Keratinocyte (primary cell): ENCODE data around the gene ZMIZ1. TPM values are rescaled to one million over a fixed set of nuclear protein-coding genes. Genes with fewer than 3 reads are reported as not detected.

Source experiments
- DNase-seq: peaks from one replicate; pipeline ENCODE4 v3.0.0-alpha.2; 2011; ENCODE audit warnings: low read depth, missing footprints, low spot score
- FAIRE-seq: peaks from 2 replicates; lab custom pipeline; 2011; peaks lifted over from hg19 to GRCh38; lab: Jason Lieb, UNC
- H2AFZ ChIP-seq: 2 replicates; pipeline ENCODE4 v1.6.0; 2012; ENCODE audit warnings: low read length, control low read depth, inconsistent platforms; ENCODE audit not compliant: control insufficient read depth
- H3K27ac ChIP-seq: 2 replicates; pipeline ENCODE4 v1.5.1; 2011; ENCODE audit warnings: low read length; ENCODE audit not compliant: control insufficient read depth, insufficient read depth
- H3K27me3 ChIP-seq: 3 replicates; pipeline ENCODE4 v1.6.0; 2011; ENCODE audit warnings: low read length; ENCODE audit not compliant: control insufficient read depth, insufficient read depth; ENCODE audit errors: extremely low read depth
- H3K36me3 ChIP-seq, 2 experiments: 2 replicates in 1 of 2; 3 replicates in 1 of 2; pipeline ENCODE4 v1.5.1; 2011; ENCODE audit warnings: low read length in 2 of 2, mild to moderate bottlenecking in 1 of 2; ENCODE audit not compliant: control insufficient read depth in 2 of 2, insufficient read depth in 2 of 2; ENCODE audit errors: extremely low read depth in 1 of 2
- H3K4me1 ChIP-seq: 3 replicates; pipeline ENCODE4 v1.5.1; 2011; ENCODE audit warnings: low read length; ENCODE audit not compliant: control insufficient read depth, insufficient read depth; ENCODE audit errors: extremely low read depth
- H3K4me2 ChIP-seq: 3 replicates; pipeline ENCODE4 v1.6.0; 2011; ENCODE audit warnings: low read depth, low read length; ENCODE audit not compliant: control insufficient read depth, insufficient read depth; ENCODE audit errors: extremely low read depth
- H3K4me3 ChIP-seq, 3 experiments: fragments of 200-600 bp in 1 of 3; sonication (generic) in 1 of 3; 2 replicates in 2 of 3; 3 replicates in 1 of 3; pipeline ENCODE4 v1.5.1; 2011 to 2016; ENCODE audit warnings: low read length in 3 of 3, mild to moderate bottlenecking in 3 of 3, control low read depth in 2 of 3, inconsistent platforms in 1 of 3, low read depth in 1 of 3, mixed read lengths in 1 of 3, mixed run types in 1 of 3, moderate library complexity in 1 of 3; ENCODE audit not compliant: control insufficient read depth in 2 of 3, insufficient read depth in 2 of 3; ENCODE audit errors: extremely low read depth in 1 of 3
- H3K79me2 ChIP-seq: 2 replicates; pipeline ENCODE4 v1.6.0; 2012; ENCODE audit warnings: low read length; ENCODE audit not compliant: control insufficient read depth, insufficient read depth
- H3K9ac ChIP-seq: 3 replicates; pipeline ENCODE4 v1.6.0; 2011; ENCODE audit warnings: low read length; ENCODE audit not compliant: control insufficient read depth, insufficient read depth; ENCODE audit errors: extremely low read depth
- H3K9me1 ChIP-seq: 3 replicates; pipeline ENCODE4 v1.6.0; 2011; ENCODE audit warnings: low read length; ENCODE audit not compliant: control insufficient read depth, insufficient read depth; ENCODE audit errors: extremely low read depth
- H3K9me3 ChIP-seq: 2 replicates; pipeline ENCODE4 v1.5.1; 2012; ENCODE audit warnings: low read depth, low read length; ENCODE audit not compliant: control insufficient read depth
- H4K20me1 ChIP-seq: 3 replicates; pipeline ENCODE4 v1.6.0; 2011; ENCODE audit warnings: low read length; ENCODE audit not compliant: control insufficient read depth, insufficient read depth; ENCODE audit errors: extremely low read depth
- EZH2 ChIP-seq: IDR thresholded peaks from one replicate; pipeline ENCODE4 v1.6.1; 2012; ENCODE audit warnings: inconsistent platforms, mild to moderate bottlenecking, low read length, moderate library complexity
- dilution Hi-C: fragments of 300-500 bp; cut with MboI; formaldehyde crosslinking; loops from one replicate; pipeline ENCODE4 v1.7.0; 2020; ENCODE audit warnings: low sequenced_read_pairs; ENCODE audit not compliant: extremely low pct_ligation_motif_present
- polyA plus RNA-seq, 5 experiments: library from polyadenylated mRNA; depleted of rRNA in 3 of 5; stranded (reverse) in 3 of 5; stranded (forward) in 1 of 5; unstranded in 1 of 5; fragments of >200 nt; gene quantifications; 1 replicate in 1 of 5; 2 replicates in 3 of 5; 3 replicates in 1 of 5; pipeline versions ENCODE4 v1.2.1 to v1.2.3, GENCODE V29; 2011 to 2012; ENCODE audit warnings: missing spikeins in 2 of 5, low read depth in 1 of 5, low replicate concordance in 1 of 5
- TF ChIP-seq, protein P1 (sequence below), 3 experiments: IDR thresholded peaks in 1 of 3; conservative IDR thresholded peaks in 1 of 3; optimal IDR thresholded peaks in 1 of 3; 2 replicates in 2 of 3; 3 replicates in 1 of 3; pipeline versions ENCODE3 to v1.5.1; 2011; ENCODE audit warnings: low read length in 3 of 3, mild to moderate bottlenecking in 3 of 3, moderate library complexity in 2 of 3, control low read depth in 1 of 3, inconsistent platforms in 1 of 3; ENCODE audit not compliant: insufficient read depth in 2 of 3; ENCODE audit errors: extremely low read depth in 1 of 3

ZMIZ1 gene
- polyA plus RNA-seq, 1 donor (not counting 4 experiments of a cell fraction or from before 2014, with no cell fraction given), result 1.8 TPM

DNA sequence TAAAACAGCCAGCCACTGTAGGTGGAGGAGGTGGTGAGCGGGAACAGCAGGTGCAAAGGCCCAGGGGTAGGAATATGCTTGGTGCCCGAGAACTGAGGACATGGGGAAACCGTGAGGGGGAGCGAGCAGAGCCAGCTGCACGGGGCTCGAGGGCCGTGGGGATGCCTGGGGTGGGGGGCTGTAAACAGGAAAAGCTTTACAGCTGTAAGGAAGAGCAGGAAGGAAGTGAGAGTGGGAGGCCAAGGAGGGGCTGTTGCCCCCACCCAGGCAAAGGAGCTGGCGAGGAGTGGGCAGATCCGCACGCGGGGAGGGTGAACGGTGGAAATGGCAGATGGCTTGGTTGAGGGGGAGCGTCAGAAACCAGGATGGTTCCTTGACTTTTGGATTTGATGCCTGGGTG, 34.4 kb downstream of the ZMIZ1 start:
- Histone ChIP-seq H4K20me1 (peaks cover 8% of the 10 kb centered on the region), H3K9ac (no peak overlapping the region), H3K36me3 (no peaks in the 10 kb centered on the region), H3K79me2 (peaks cover 6% of the 10 kb centered on the region), H3K4me2 (no peak overlapping the region), H3K27ac (no peak overlapping the region), H3K27me3 (no peaks in the 10 kb centered on the region), H2AFZ (no peak overlapping the region), H3K9me3 (no peaks in the 10 kb centered on the region), H3K4me1 (peaks cover 18% of the 10 kb centered on the region), H3K9me1 (no peaks in the 10 kb centered on the region), H3K4me3 (no peak overlapping the region)
- TF ChIP-seq, protein P1, sequence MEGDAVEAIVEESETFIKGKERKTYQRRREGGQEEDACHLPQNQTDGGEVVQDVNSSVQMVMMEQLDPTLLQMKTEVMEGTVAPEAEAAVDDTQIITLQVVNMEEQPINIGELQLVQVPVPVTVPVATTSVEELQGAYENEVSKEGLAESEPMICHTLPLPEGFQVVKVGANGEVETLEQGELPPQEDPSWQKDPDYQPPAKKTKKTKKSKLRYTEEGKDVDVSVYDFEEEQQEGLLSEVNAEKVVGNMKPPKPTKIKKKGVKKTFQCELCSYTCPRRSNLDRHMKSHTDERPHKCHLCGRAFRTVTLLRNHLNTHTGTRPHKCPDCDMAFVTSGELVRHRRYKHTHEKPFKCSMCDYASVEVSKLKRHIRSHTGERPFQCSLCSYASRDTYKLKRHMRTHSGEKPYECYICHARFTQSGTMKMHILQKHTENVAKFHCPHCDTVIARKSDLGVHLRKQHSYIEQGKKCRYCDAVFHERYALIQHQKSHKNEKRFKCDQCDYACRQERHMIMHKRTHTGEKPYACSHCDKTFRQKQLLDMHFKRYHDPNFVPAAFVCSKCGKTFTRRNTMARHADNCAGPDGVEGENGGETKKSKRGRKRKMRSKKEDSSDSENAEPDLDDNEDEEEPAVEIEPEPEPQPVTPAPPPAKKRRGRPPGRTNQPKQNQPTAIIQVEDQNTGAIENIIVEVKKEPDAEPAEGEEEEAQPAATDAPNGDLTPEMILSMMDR (optimal IDR thresholded peaks at IDR 0.05 in 1 of 3, IDR thresholded peaks at IDR 0.05 in 1 of 3, conservative IDR thresholded peaks at IDR 0.05 in 1 of 3; ENCODE audit: extremely low read depth in 1 of 3, insufficient read depth in 2 of 3, low read length in 3 of 3), result no peak
- TF ChIP-seq EZH2, result no peak
- no peak for DNase-seq
- no peak for FAIRE-seq
- dilution Hi-C loops, result no loop called here

DNA sequence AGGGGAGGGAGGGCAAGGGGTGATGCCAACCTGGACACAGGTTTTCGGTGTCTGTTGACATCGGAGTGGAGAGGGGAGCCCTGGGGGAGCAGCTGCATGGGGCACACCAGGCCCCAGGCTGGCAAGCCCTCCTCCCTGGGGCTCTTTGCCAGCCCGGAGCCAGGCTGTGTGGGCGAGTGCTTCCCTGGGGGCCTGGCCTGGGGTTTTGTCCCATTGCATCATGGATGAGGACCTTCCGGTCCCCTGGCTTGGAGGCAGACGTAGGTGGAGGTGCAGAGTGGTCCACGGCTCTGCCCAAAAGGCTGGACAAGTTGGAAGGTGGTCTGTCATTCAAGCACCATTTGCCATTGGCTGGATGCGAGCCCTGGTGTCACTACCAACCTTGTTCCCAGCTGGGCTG, 34.8 kb downstream of the ZMIZ1 start:
- no peak overlapping the region for H3K9ac ChIP-seq
- H3K9me1 ChIP-seq, result no peaks in the 10 kb centered on the region
- H3K9me3 ChIP-seq, result no peaks in the 10 kb centered on the region
- DNase-seq (no peak), FAIRE-seq (no peak)
- peaks cover 18% of the 10 kb centered on the region for H3K4me1 ChIP-seq
- H2AFZ ChIP-seq, result no peak overlapping the region
- no peaks in the 10 kb centered on the region for H3K27me3 ChIP-seq
- dilution Hi-C loops, result no loop called here
- H3K4me2 ChIP-seq, result no peak overlapping the region
- H3K79me2 ChIP-seq, result peaks cover 4% of the 10 kb centered on the region
- no peak overlapping the region for H3K4me3 ChIP-seq
- TF ChIP-seq, protein P1 (optimal IDR thresholded peaks at IDR 0.05 in 1 of 3, IDR thresholded peaks at IDR 0.05 in 1 of 3, conservative IDR thresholded peaks at IDR 0.05 in 1 of 3; ENCODE audit: extremely low read depth in 1 of 3, insufficient read depth in 2 of 3, low read length in 3 of 3), result no peak
- no peak for TF ChIP-seq EZH2
- peaks cover 8% of the 10 kb centered on the region for H4K20me1 ChIP-seq
- H3K27ac ChIP-seq, result no peak overlapping the region
- no peaks in the 10 kb centered on the region for H3K36me3 ChIP-seq
